Measurements from ENCODE around the gene CDC73. TPM values are rescaled to one million over a fixed set of nuclear protein-coding genes. Genes with fewer than 3 reads are reported as not detected.
"Not testable (repeated sequence)": the region's sequence is repeated elsewhere in the genome, so short reads cannot be mapped to it uniquely, and the experiment has no call there.

CDC73 gene
- total RNA-seq, 4 donors from 2014 or later: 41.4 to 89.4 (median 51.5) TPM

DNA sequence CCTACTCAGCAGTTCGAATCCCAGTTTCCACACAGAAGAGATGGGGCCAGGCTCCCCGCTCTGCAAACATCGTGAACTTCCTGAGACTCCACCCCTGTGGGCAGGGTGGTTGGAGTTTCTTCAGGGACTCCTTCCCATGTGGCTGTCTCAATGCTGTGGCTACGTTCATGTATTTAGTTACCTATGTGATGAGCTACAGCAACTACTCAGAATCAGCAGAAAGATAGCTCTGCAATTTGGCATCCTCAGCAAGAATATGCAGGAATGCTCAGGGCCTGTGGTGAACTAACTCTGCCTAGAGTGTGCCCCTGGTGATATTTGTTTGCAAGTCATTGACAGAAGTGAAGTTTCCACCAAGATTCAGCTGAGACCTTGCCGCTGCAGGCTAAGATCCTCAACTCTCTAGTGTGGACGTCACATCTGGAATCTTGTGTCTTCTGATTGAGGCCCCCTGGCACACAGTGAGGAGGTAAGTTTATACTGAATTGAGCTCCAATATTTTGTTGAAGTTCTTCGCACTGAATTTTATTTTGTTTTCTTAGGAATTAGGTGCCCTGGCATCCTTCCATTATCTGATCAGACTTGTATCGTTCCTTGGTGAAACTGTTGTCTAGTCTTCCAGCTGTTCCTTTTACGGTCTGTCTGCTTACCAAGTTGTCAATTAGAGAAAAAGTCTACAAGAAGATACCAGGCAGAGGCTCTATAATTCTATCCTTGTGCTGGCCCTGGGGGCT is 8.4 kb upstream of the CDC73 start:
- Histone ChIP-seq H3K36me3 (no peaks in the 10 kb centered on the region), H3K4me1 (peaks cover 0 to 13% (median 3%) of the 10 kb centered on the region in 4 donors), H3K27ac (peak overlapping the region in 1 of 4 donors; percentile 84), H3K27me3 (no peaks in the 10 kb centered on the region), H3K9me3 (no peaks in the 10 kb centered on the region), H3K4me3 (no peak overlapping the region)
- DNase-seq (ENCODE audit: low spot score in 2 of 2): no peak
- TF ChIP-seq, protein P1, sequence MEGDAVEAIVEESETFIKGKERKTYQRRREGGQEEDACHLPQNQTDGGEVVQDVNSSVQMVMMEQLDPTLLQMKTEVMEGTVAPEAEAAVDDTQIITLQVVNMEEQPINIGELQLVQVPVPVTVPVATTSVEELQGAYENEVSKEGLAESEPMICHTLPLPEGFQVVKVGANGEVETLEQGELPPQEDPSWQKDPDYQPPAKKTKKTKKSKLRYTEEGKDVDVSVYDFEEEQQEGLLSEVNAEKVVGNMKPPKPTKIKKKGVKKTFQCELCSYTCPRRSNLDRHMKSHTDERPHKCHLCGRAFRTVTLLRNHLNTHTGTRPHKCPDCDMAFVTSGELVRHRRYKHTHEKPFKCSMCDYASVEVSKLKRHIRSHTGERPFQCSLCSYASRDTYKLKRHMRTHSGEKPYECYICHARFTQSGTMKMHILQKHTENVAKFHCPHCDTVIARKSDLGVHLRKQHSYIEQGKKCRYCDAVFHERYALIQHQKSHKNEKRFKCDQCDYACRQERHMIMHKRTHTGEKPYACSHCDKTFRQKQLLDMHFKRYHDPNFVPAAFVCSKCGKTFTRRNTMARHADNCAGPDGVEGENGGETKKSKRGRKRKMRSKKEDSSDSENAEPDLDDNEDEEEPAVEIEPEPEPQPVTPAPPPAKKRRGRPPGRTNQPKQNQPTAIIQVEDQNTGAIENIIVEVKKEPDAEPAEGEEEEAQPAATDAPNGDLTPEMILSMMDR (IDR thresholded peaks at IDR 0.05): no peak
- TF ChIP-seq POLR2A (IDR thresholded peaks at IDR 0.05) (no peak), EP300 (IDR thresholded peaks at IDR 0.05) (no peak)
- WGBS, 2 donors: 75 to 78% methylated on average over 9 of the region's 9 CpGs

DNA sequence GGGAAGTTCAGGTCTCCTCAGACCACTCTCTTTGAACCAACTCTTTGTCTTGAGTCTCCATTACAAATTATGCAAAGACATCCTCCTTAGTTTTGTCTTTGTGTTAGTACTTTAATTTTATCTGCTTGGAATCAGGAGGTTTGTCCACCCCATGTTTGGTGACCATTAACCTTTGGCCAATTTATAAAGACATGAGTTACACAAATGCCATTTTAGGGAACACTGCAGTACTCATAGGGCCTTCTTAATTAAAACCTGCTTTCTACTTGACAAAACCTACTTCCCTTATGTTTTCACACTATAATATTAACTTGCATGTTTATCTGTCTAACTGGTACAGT is 7.9 kb upstream of the CDC73 start:
- H3K36me3 ChIP-seq: no peaks in the 10 kb centered on the region
- no peak for DNase-seq (ENCODE audit: low spot score in 2 of 2)
- H3K9me3 ChIP-seq: no peaks in the 10 kb centered on the region
- H3K4me1 ChIP-seq: peaks cover 0 to 13% (median 3%) of the 10 kb centered on the region in 4 donors
- TF ChIP-seq EP300 (IDR thresholded peaks at IDR 0.05) (no peak), POLR2A (IDR thresholded peaks at IDR 0.05) (no peak)
- TF ChIP-seq, protein P1 (IDR thresholded peaks at IDR 0.05): no peak
- no peak overlapping the region for H3K27ac ChIP-seq
- H3K27me3 ChIP-seq: no peaks in the 10 kb centered on the region
- H3K4me3 ChIP-seq: no peak overlapping the region

DNA sequence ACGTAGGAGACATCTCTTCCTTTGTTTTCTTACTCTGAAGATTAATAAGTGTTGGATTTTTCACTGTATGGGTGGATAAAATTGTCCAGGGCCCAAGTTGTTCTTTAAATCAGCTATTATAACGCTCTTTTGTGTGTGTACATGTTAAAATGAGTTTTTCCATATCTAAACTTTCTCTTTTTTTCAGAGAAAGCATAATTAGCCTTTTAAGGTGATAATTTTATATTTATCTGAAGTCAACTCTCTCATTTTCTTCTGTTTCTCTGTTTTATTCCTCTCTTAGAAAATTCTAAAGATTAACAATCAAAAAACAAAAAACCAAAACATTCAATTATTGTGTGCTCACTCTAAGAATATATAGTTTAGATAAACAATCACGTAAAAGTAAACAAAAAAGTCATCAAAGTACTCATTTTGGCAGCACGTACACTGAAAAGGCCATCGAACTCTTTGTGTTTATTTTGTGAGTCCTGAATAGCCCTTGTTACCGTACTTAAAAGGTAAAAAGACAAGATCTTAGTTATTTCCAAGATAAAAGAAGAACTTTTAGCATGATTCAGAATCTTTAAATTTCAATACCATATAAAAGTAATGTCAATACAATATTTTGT is 7.2 kb upstream of the CDC73 start:
- no peaks in the 10 kb centered on the region for H3K36me3 ChIP-seq
- no peaks in the 10 kb centered on the region for H3K9me3 ChIP-seq
- H3K4me1 ChIP-seq: peaks cover 0 to 13% (median 3%) of the 10 kb centered on the region in 4 donors
- H3K4me3 ChIP-seq: no peak overlapping the region
- TF ChIP-seq EP300 (IDR thresholded peaks at IDR 0.05): no peak
- TF ChIP-seq POLR2A (IDR thresholded peaks at IDR 0.05): no peak
- TF ChIP-seq, protein P1 (IDR thresholded peaks at IDR 0.05): no peak
- WGBS, 2 donors: 76 to 78% methylated on average over 6 of the region's 6 CpGs
- H3K27ac ChIP-seq: no peak overlapping the region
- no peak for DNase-seq (ENCODE audit: low spot score in 2 of 2)
- no peaks in the 10 kb centered on the region for H3K27me3 ChIP-seq

DNA sequence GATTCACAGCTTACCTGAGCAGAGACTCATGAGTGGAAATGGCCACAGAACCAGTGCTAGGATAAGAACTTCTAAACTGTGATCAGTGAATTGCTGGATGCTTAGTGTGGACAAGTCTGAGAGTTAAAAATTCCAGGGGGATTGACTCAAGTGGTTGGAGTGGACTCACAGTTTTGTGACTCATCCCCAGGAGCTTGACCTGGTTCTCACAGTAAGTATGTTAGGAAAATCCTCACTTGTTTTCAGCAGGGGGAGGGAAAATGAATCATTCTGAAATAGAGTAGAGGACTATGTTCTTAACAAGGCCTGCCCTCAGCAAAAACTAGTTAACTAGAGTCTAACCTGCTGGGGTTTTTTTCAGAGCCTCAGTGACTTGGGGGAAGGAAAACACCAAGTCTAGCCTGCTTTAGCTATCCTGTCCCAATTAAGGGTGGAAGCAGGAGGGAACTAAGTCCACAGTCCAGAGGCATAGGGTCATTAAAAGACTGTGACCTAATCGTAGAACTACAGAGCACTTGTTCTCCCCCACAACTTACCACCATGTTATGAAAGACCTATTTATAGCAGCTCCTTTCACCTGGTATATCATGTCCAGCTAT is 6.1 kb upstream of the CDC73 start:
- Histone ChIP-seq H3K4me1 (peaks cover 0 to 15% (median 3%) of the 10 kb centered on the region in 4 donors), H3K36me3 (no peaks in the 10 kb centered on the region), H3K27ac (no peak overlapping the region), H3K9me3 (no peaks in the 10 kb centered on the region), H3K27me3 (no peaks in the 10 kb centered on the region), H3K4me3 (no peak overlapping the region)
- WGBS, 2 donors: 31 to 37% methylated on average over 1 of the region's 1 CpG
- DNase-seq (ENCODE audit: low spot score in 2 of 2): no peak
- TF ChIP-seq EP300 (IDR thresholded peaks at IDR 0.05): no peak
- TF ChIP-seq, protein P1 (IDR thresholded peaks at IDR 0.05): no peak
- no peak for TF ChIP-seq POLR2A (IDR thresholded peaks at IDR 0.05)

DNA sequence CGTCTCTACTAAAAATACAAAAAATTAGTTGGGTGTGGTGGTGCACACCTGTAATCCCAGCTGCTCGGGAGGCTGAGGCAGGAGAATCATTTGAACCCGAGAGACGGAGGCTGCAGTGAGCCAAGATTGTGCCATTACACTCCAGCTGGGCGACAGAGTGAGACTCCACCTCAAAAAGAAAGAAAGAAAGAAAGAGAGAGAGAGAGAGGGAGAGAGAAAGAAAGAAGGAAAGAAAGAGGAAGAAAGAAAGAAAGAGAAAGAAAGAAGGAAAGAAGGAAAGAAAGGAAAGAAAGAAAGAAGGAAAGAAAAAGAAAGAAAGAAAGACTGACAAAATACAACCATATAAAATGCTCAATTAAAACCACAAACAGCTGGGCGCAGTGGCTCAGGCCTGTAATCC is 4.7 kb upstream of the CDC73 start:
- 95 to 96% methylated on average over 6 of the region's 6 CpGs for WGBS, 2 donors

More for the DNA sequence above, 4.7 kb upstream of the CDC73 start:
- not testable (repeated sequence) for H3K9me3 ChIP-seq; H3K4me3 ChIP-seq; H3K27me3 ChIP-seq; H3K27ac ChIP-seq; DNase-seq (ENCODE audit: low spot score in 2 of 2); H3K4me1 ChIP-seq; H3K36me3 ChIP-seq
